Thyroid gland (tissue), 4 donors: Measurements from ENCODE around the gene MOCOS.

Source experiments
- CTCF ChIP-seq, 6 experiments: fragments of 200-600 bp in 3 of 6; fragments of 450-650 bp in 3 of 6; sonication (generic) in 3 of 6; IDR thresholded peaks; one replicate each; pipeline ENCODE4 v1.5.1; 2016 to 2019; ENCODE audit warnings: antibody characterized with exemption in 6 of 6, mild to moderate bottlenecking in 2 of 6, inconsistent platforms in 1 of 6, moderate library complexity in 1 of 6
- POLR2A ChIP-seq, 2 donors: fragments of 450-650 bp; IDR thresholded peaks; one replicate each; pipeline ENCODE4 v1.6.1; 2017; ENCODE audit warnings: antibody characterized with exemption in 2 of 2, mild to moderate bottlenecking in 2 of 2, moderate library complexity in 1 of 2

GRCh38 chr18:36191286-36191685, 4.0 kb downstream of the MOCOS start:
- TF ChIP-seq CTCF (IDR thresholded peaks at IDR 0.05): no peak
- TF ChIP-seq POLR2A (IDR thresholded peaks at IDR 0.05): no peak
